Osteocyte (in vitro differentiated cells): ENCODE results near the gene MYH2. TPM values are rescaled to one million over a fixed set of nuclear protein-coding genes. Genes with fewer than 3 reads are reported as not detected.

Experiments used
- DNase-seq: peaks from one replicate; pipeline ENCODE4 v3.0.0; 2021; ENCODE audit warnings: mixed read lengths; ENCODE audit not compliant: unreplicated experiment; ENCODE audit errors: extremely low spot score
- H3K27ac Mint-ChIP-seq: one replicate; pipeline ENCODE4 v1.8.0; 2021; ENCODE audit warnings: mild to moderate bottlenecking, mixed read lengths; ENCODE audit not compliant: unreplicated experiment
- H3K27me3 Mint-ChIP-seq: one replicate; pipeline ENCODE4 v1.8.0; 2021; ENCODE audit warnings: mixed read lengths; ENCODE audit not compliant: unreplicated experiment
- H3K36me3 Mint-ChIP-seq: one replicate; pipeline ENCODE4 v1.8.0; 2021; ENCODE audit warnings: mixed read lengths; ENCODE audit not compliant: unreplicated experiment
- H3K4me1 Mint-ChIP-seq: one replicate; pipeline ENCODE4 v1.8.0; 2021; ENCODE audit warnings: mixed read lengths; ENCODE audit not compliant: unreplicated experiment
- H3K4me3 Mint-ChIP-seq: one replicate; pipeline ENCODE4 v1.8.0; 2021; ENCODE audit warnings: mild to moderate bottlenecking, moderate library complexity, mixed read lengths; ENCODE audit not compliant: unreplicated experiment
- H3K9me3 Mint-ChIP-seq: one replicate; pipeline ENCODE4 v1.8.0; 2021; ENCODE audit warnings: mixed read lengths; ENCODE audit not compliant: unreplicated experiment
- total RNA-seq: library from RNA; stranded (reverse); gene quantifications from 2 replicates; pipeline ENCODE4 v1.2.1, GENCODE V29; 2021
- TF ChIP-seq, protein P1 (sequence below): fragments of 200-600 bp; sonication (generic); IDR thresholded peaks from 2 replicates; pipeline ENCODE4 v1.5.0; 2021; ENCODE audit warnings: antibody characterized with exemption, mild to moderate bottlenecking, moderate library complexity

Gene MYH2
- total RNA-seq, 1 donor from 2014 or later, result not detected

DNA sequence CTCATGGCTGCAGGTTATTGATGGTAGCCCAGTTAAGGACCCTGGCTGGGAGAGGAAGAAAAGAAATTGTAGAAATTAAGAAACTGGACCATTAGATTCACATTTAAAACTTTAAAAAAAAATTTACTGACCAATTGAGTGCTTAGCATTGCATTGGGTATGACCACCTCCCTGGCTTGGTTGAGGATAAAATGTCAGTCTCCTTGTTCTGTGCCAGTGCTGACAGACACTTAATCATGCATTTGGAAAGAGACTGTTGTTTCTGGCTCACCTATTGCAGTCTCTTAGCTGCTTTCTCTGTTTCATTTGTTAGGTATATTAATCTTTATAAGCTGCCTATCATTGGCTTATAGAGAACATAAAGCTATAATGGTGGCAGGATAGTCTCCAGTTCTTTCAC, 32.8 kb downstream of the MYH2 start:
- Mint-ChIP-seq H3K4me3 (no peak overlapping the region), H3K27ac (no peak overlapping the region), H3K27me3 (no peaks in the 10 kb centered on the region), H3K4me1 (no peaks in the 10 kb centered on the region), H3K9me3 (no peaks in the 10 kb centered on the region), H3K36me3 (no peaks in the 10 kb centered on the region)
- DNase-seq, result no peak
- TF ChIP-seq, protein P1, sequence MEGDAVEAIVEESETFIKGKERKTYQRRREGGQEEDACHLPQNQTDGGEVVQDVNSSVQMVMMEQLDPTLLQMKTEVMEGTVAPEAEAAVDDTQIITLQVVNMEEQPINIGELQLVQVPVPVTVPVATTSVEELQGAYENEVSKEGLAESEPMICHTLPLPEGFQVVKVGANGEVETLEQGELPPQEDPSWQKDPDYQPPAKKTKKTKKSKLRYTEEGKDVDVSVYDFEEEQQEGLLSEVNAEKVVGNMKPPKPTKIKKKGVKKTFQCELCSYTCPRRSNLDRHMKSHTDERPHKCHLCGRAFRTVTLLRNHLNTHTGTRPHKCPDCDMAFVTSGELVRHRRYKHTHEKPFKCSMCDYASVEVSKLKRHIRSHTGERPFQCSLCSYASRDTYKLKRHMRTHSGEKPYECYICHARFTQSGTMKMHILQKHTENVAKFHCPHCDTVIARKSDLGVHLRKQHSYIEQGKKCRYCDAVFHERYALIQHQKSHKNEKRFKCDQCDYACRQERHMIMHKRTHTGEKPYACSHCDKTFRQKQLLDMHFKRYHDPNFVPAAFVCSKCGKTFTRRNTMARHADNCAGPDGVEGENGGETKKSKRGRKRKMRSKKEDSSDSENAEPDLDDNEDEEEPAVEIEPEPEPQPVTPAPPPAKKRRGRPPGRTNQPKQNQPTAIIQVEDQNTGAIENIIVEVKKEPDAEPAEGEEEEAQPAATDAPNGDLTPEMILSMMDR, result no peak

- no peaks in the 10 kb centered on the region for H3K9me3 Mint-ChIP-seq
- H3K4me3 Mint-ChIP-seq, result no peak overlapping the region
These were observed 33.4 kb downstream of the MYH2 start for GRCh38 chr17:10516065-10516464.

DNA sequence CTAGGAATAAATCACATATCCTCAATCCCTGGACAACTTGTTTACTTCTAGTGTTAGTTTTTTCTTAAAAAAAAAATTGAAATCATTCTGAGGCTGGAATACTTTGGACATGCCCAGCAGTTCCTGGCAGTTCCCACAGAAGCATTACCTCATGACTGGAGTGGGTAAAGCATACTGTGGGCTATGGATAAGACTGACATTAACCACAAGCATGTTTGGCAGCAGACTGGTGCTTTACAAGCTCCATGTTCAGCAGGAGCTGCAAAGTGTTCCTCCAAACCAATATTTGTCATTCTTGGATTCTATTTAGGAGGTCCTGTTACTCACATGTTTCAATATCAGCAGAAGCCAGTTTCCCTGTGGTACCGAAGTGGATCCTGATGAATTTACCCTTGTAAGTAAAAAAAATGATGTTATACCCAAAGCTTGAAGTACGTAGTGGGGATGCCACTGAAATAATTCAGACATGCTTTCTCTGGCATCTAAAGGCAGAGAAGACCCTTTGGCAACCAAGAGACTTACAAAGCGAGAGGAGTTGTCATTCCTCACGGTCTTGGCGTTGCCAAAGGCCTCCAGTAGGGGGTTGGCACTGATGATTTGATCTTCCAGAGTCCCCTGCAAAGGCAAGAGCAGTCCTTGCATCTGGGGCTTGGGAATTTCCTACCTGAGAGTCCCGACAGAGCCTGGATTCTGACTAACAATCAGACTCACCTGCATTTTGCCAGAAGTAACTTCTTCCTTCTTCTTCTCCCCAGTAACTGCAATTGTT, 36.0 kb downstream of the MYH2 start:
- Mint-ChIP-seq H3K27me3 (no peaks in the 10 kb centered on the region), H3K9me3 (peaks cover 8% of the 10 kb centered on the region), H3K4me3 (no peak overlapping the region), H3K36me3 (no peaks in the 10 kb centered on the region), H3K4me1 (no peaks in the 10 kb centered on the region), H3K27ac (no peak overlapping the region)
- TF ChIP-seq, protein P1, result no peak
- no peak for DNase-seq

More at GRCh38 chr17:10516065-10516464, 33.4 kb downstream of the MYH2 start:
- H3K27ac Mint-ChIP-seq, result no peak overlapping the region
- no peak for DNase-seq
- H3K27me3 Mint-ChIP-seq, result no peaks in the 10 kb centered on the region
- TF ChIP-seq, protein P1, result no peak
- no peaks in the 10 kb centered on the region for H3K4me1 Mint-ChIP-seq
- H3K36me3 Mint-ChIP-seq, result no peaks in the 10 kb centered on the region

GRCh38 chr17:10512856-10513255, 36.6 kb downstream of the MYH2 start:
- H3K27me3 Mint-ChIP-seq, result no peaks in the 10 kb centered on the region
- no peaks in the 10 kb centered on the region for H3K36me3 Mint-ChIP-seq
- DNase-seq, result no peak
- H3K27ac Mint-ChIP-seq, result no peak overlapping the region
- TF ChIP-seq, protein P1, result no peak
- H3K4me3 Mint-ChIP-seq, result no peak overlapping the region
- H3K4me1 Mint-ChIP-seq, result no peaks in the 10 kb centered on the region
- H3K9me3 Mint-ChIP-seq, result peaks cover 11% of the 10 kb centered on the region

- no peak for DNase-seq
- Mint-ChIP-seq H3K4me1 (no peaks in the 10 kb centered on the region), H3K27me3 (no peaks in the 10 kb centered on the region), H3K9me3 (peaks cover 30% of the 10 kb centered on the region), H3K4me3 (no peak overlapping the region), H3K36me3 (no peaks in the 10 kb centered on the region), H3K27ac (no peak overlapping the region)
- TF ChIP-seq, protein P1, result no peak
These were observed 49.5 kb downstream of the MYH2 start for GRCh38 chr17:10499950-10500349.
